ENCODE results near the gene OR6N2.

Gene OR6N2

GRCh38 chr1:158754420-158754819, 26.6 kb downstream of the OR6N2 start, which contains the start of gene OR6K6:
TSS of gene OR6K6 (plus strand) at chr1:158754720. CDS start at chr1:158754888, 168 bp downstream.
- H3K27ac ChIP-seq: no peak within 1 kb of the TSS
- no peak for TF ChIP-seq CTCF (conservative IDR thresholded peaks at IDR 0.05)

- no peak overlapping the region for H3K27ac ChIP-seq
- TF ChIP-seq CTCF (conservative IDR thresholded peaks at IDR 0.05): no peak
Observed at GRCh38 chr1:158752155-158752712, 28.8 kb downstream of the OR6N2 start.

GRCh38 chr1:158735848-158736247, 45.2 kb downstream of the OR6N2 start:
- TF ChIP-seq CTCF (conservative IDR thresholded peaks at IDR 0.05): no peak
- no peak overlapping the region for H3K27ac ChIP-seq

- TF ChIP-seq CTCF (conservative IDR thresholded peaks at IDR 0.05): no peak
- no peak overlapping the region for H3K27ac ChIP-seq
Observed at GRCh38 chr1:158732524-158732923, 48.5 kb downstream of the OR6N2 start.

GRCh38 chr1:158731707-158732106, 49.3 kb downstream of the OR6N2 start:
- H3K27ac ChIP-seq: no peak overlapping the region
- TF ChIP-seq CTCF (conservative IDR thresholded peaks at IDR 0.05): no peak

- H3K27ac ChIP-seq: no peak overlapping the region
- no peak for TF ChIP-seq CTCF (conservative IDR thresholded peaks at IDR 0.05)
Observed at GRCh38 chr1:158730453-158730852, 50.6 kb downstream of the OR6N2 start.

- TF ChIP-seq CTCF (conservative IDR thresholded peaks at IDR 0.05): no peak
- H3K27ac ChIP-seq: no peak overlapping the region
Observed at GRCh38 chr1:158728510-158729225, 52.3 kb downstream of the OR6N2 start.
